T-helper 1 cell treated with Interleukin-12 subunit alpha and Interleukin-12 subunit beta and Interleukin-4 antibody, amounts not matched to agents 30 μg/mL and 1 μg/mL, for 36 hours (primary cell): ENCODE results near the gene RPL11.
"Not testable (repeated sequence)": the region's sequence is repeated elsewhere in the genome, so short reads cannot be mapped to it uniquely, and the experiment has no call there.

Experiments used
- H3K27ac Mint-ChIP-seq: one replicate; pipeline ENCODE4 v1.8.0; 2021; ENCODE audit warnings: mild to moderate bottlenecking, mixed read lengths
- H3K27me3 Mint-ChIP-seq: one replicate; pipeline ENCODE4 v1.8.0; 2021; ENCODE audit warnings: low read depth, mixed read lengths
- H3K36me3 Mint-ChIP-seq: one replicate; pipeline ENCODE4 v1.8.0; 2021; ENCODE audit warnings: low read depth, mixed read lengths
- H3K4me1 Mint-ChIP-seq: one replicate; pipeline ENCODE4 v1.8.0; 2021; ENCODE audit warnings: low read depth, mixed read lengths
- H3K4me3 Mint-ChIP-seq: one replicate; pipeline ENCODE4 v1.8.0; 2021; ENCODE audit warnings: mild to moderate bottlenecking, moderate library complexity, mixed read lengths
- H3K9me3 Mint-ChIP-seq: one replicate; pipeline ENCODE4 v1.8.0; 2021; ENCODE audit warnings: mixed read lengths

The RPL11 gene

GRCh38 chr1:23664837-23665795, 26.5 kb upstream of the RPL11 start:
- no peak overlapping the region for H3K4me3 Mint-ChIP-seq
- H3K27ac Mint-ChIP-seq = no peak overlapping the region
- no peaks in the 10 kb centered on the region for H3K36me3 Mint-ChIP-seq
- no peaks in the 10 kb centered on the region for H3K27me3 Mint-ChIP-seq
- H3K9me3 Mint-ChIP-seq = no peaks in the 10 kb centered on the region
- H3K4me1 Mint-ChIP-seq = peaks cover 8% of the 10 kb centered on the region

GRCh38 chr1:23667411-23667810, 24.2 kb upstream of the RPL11 start:
- no peaks in the 10 kb centered on the region for H3K36me3 Mint-ChIP-seq
- no peak overlapping the region for H3K27ac Mint-ChIP-seq
- H3K27me3 Mint-ChIP-seq = peaks cover 7% of the 10 kb centered on the region
- H3K9me3 Mint-ChIP-seq = no peaks in the 10 kb centered on the region
- H3K4me3 Mint-ChIP-seq = no peak overlapping the region
- peaks cover 8% of the 10 kb centered on the region for H3K4me1 Mint-ChIP-seq

- Mint-ChIP-seq H3K36me3 (no peaks in the 10 kb centered on the region), H3K9me3 (no peaks in the 10 kb centered on the region), H3K4me1 (no peaks in the 10 kb centered on the region), H3K4me3 (no peak overlapping the region), H3K27ac (no peak overlapping the region), H3K27me3 (peaks cover 11% of the 10 kb centered on the region)
Observed at GRCh38 chr1:23670709-23671108, 20.9 kb upstream of the RPL11 start.

GRCh38 chr1:23673086-23673813, 18.4 kb upstream of the RPL11 start:
- Mint-ChIP-seq H3K4me1 (no peaks in the 10 kb centered on the region), H3K9me3 (no peaks in the 10 kb centered on the region), H3K27ac (no peak overlapping the region), H3K4me3 (no peak overlapping the region), H3K36me3 (no peaks in the 10 kb centered on the region), H3K27me3 (peaks cover 11% of the 10 kb centered on the region)

- Mint-ChIP-seq H3K27me3 (peaks cover 16% of the 10 kb centered on the region), H3K36me3 (no peaks in the 10 kb centered on the region), H3K9me3 (no peaks in the 10 kb centered on the region), H3K4me3 (no peak overlapping the region), H3K27ac (no peak overlapping the region), H3K4me1 (no peaks in the 10 kb centered on the region)
Observed at GRCh38 chr1:23679815-23680214, 11.8 kb upstream of the RPL11 start.

- Mint-ChIP-seq H3K4me3 (no peak overlapping the region), H3K36me3 (no peaks in the 10 kb centered on the region), H3K27ac (no peak overlapping the region), H3K27me3 (peaks cover 16% of the 10 kb centered on the region), H3K4me1 (no peaks in the 10 kb centered on the region), H3K9me3 (no peaks in the 10 kb centered on the region)
Observed at GRCh38 chr1:23682946-23683345, 8.7 kb upstream of the RPL11 start.

GRCh38 chr1:23684415-23684814, 7.2 kb upstream of the RPL11 start:
- no peaks in the 10 kb centered on the region for H3K4me1 Mint-ChIP-seq
- no peaks in the 10 kb centered on the region for H3K36me3 Mint-ChIP-seq
- no peak overlapping the region for H3K4me3 Mint-ChIP-seq
- peaks cover 16% of the 10 kb centered on the region for H3K27me3 Mint-ChIP-seq
- H3K27ac Mint-ChIP-seq = no peak overlapping the region
- no peaks in the 10 kb centered on the region for H3K9me3 Mint-ChIP-seq

GRCh38 chr1:23685197-23685596, 6.4 kb upstream of the RPL11 start:
- not testable (repeated sequence) for H3K27ac Mint-ChIP-seq, H3K9me3 Mint-ChIP-seq, H3K4me1 Mint-ChIP-seq, H3K4me3 Mint-ChIP-seq, H3K36me3 Mint-ChIP-seq
- peaks cover 16% of the 10 kb centered on the region for H3K27me3 Mint-ChIP-seq

GRCh38 chr1:23687680-23688079, 3.9 kb upstream of the RPL11 start:
- not testable (repeated sequence) for H3K27ac Mint-ChIP-seq, H3K4me1 Mint-ChIP-seq, H3K4me3 Mint-ChIP-seq, H3K9me3 Mint-ChIP-seq, H3K36me3 Mint-ChIP-seq, H3K27me3 Mint-ChIP-seq

- H3K27me3 Mint-ChIP-seq, H3K4me3 Mint-ChIP-seq, H3K9me3 Mint-ChIP-seq: not testable (repeated sequence)
Observed at GRCh38 chr1:23688281-23688680, 3.3 kb upstream of the RPL11 start.

GRCh38 chr1:23692308-23692871, 784 bp downstream of the RPL11 start:
- Mint-ChIP-seq H3K4me3 (peak overlapping the region; percentile 95), H3K36me3 (peaks cover 48% of the 10 kb centered on the region), H3K4me1 (peaks cover 48% of the 10 kb centered on the region), H3K27me3 (no peaks in the 10 kb centered on the region), H3K27ac (peak overlapping the region; percentile 85), H3K9me3 (no peaks in the 10 kb centered on the region)

More at GRCh38 chr1:23688281-23688680, 3.3 kb upstream of the RPL11 start:
- H3K27ac Mint-ChIP-seq = not testable (repeated sequence)
- peaks cover 11% of the 10 kb centered on the region for H3K36me3 Mint-ChIP-seq
- H3K4me1 Mint-ChIP-seq = peaks cover 12% of the 10 kb centered on the region

- Mint-ChIP-seq H3K27ac (peak overlapping the region; percentile 71), H3K4me3 (peak overlapping the region; percentile 95)
Observed at GRCh38 chr1:23693599-23693998, 2.0 kb downstream of the RPL11 start.

GRCh38 chr1:23694371-23694770, 2.8 kb downstream of the RPL11 start:
- peaks cover 61% of the 10 kb centered on the region for H3K36me3 Mint-ChIP-seq
- peak overlapping the region; percentile 15 for H3K4me3 Mint-ChIP-seq
- peak overlapping the region; percentile 4 for H3K27ac Mint-ChIP-seq
- H3K4me1 Mint-ChIP-seq = peaks cover 59% of the 10 kb centered on the region
- H3K27me3 Mint-ChIP-seq = no peaks in the 10 kb centered on the region
- H3K9me3 Mint-ChIP-seq = no peaks in the 10 kb centered on the region

More at GRCh38 chr1:23693599-23693998, 2.0 kb downstream of the RPL11 start:
- no peaks in the 10 kb centered on the region for H3K27me3 Mint-ChIP-seq
- H3K36me3 Mint-ChIP-seq = peaks cover 58% of the 10 kb centered on the region
- H3K4me1 Mint-ChIP-seq = peaks cover 58% of the 10 kb centered on the region
- no peaks in the 10 kb centered on the region for H3K9me3 Mint-ChIP-seq

GRCh38 chr1:23695667-23696066, 4.1 kb downstream of the RPL11 start:
- H3K4me1 Mint-ChIP-seq = peaks cover 59% of the 10 kb centered on the region
- H3K9me3 Mint-ChIP-seq = no peaks in the 10 kb centered on the region
- H3K4me3 Mint-ChIP-seq = no peak overlapping the region
- peaks cover 69% of the 10 kb centered on the region for H3K36me3 Mint-ChIP-seq
- no peaks in the 10 kb centered on the region for H3K27me3 Mint-ChIP-seq
- no peak overlapping the region for H3K27ac Mint-ChIP-seq
